ENCODE results near the gene MAD1L1.

The MAD1L1 gene

GRCh38 chr7:1853986-1854865, 378.5 kb downstream of the MAD1L1 start (continued):
- no peak for TF ChIP-seq ZNF560 (tag by site-specific recombination; IDR thresholded peaks at IDR 0.05; ENCODE audit: borderline replicate concordance)

GRCh38 chr7:1853431-1853985, 379.2 kb downstream of the MAD1L1 start:
- Histone ChIP-seq H3K4me1 (ENCODE audit: control insufficient read depth, insufficient read depth, low read length) (no peaks in the 10 kb centered on the region), H3K36me3 (ENCODE audit: control insufficient read depth in 2 of 2, insufficient read depth in 1 of 2, low read length in 2 of 2) (no peaks in the 10 kb centered on the region), H3K4me3 (ENCODE audit: low read depth, low read length) (no peak overlapping the region), H3K9me3 (ENCODE audit: control insufficient read depth, insufficient read depth, low read depth, low read length) (no peaks in the 10 kb centered on the region), H3K27ac (ENCODE audit: extremely low read depth, low read depth, low read length) (no peak overlapping the region)
- no peak for TF ChIP-seq ZNF600 (tag by site-specific recombination; IDR thresholded peaks at IDR 0.05)
- TF ChIP-seq HOXA7 (CRISPR knock-in tag; IDR thresholded peaks at IDR 0.05; ENCODE audit: borderline replicate concordance): no peak
- TF ChIP-seq, protein P1, sequence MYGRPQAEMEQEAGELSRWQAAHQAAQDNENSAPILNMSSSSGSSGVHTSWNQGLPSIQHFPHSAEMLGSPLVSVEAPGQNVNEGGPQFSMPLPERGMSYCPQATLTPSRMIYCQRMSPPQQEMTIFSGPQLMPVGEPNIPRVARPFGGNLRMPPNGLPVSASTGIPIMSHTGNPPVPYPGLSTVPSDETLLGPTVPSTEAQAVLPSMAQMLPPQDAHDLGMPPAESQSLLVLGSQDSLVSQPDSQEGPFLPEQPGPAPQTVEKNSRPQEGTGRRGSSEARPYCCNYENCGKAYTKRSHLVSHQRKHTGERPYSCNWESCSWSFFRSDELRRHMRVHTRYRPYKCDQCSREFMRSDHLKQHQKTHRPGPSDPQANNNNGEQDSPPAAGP (tag by site-specific recombination; IDR thresholded peaks at IDR 0.05): 0 out of 2 replicates have a peak, but pooled peaks have one; percentile 47
- TF ChIP-seq EGR2 (tag by site-specific recombination; IDR thresholded peaks at IDR 0.05; ENCODE audit: low read depth): 0 out of 2 replicates have a peak, but pooled peaks have one; percentile 45
- peak; percentile 77 for TF ChIP-seq ZFHX2 (tag by site-specific recombination; conservative IDR thresholded peaks at IDR 0.05)
- 0 out of 2 replicates have a peak, but pooled peaks have one; percentile 8 for TF ChIP-seq SP2 (tag by site-specific recombination; IDR thresholded peaks at IDR 0.05)
- no peak for TF ChIP-seq ZNF704 (tag by site-specific recombination; IDR thresholded peaks at IDR 0.05)
- no peak for TF ChIP-seq ZBTB26 (tag by site-specific recombination; optimal IDR thresholded peaks at IDR 0.05)
- TF ChIP-seq KLF1 (tag by site-specific recombination; IDR thresholded peaks at IDR 0.05): peak; percentile 82
- ChIA-PET POLR2A (interaction anchor here (1.0 kb wide), 1 partner anchor 16 kb away, joined by 4 read pairs; no protein-coding TSS in a partner anchor), CTCF (no interaction called here)

DNA sequence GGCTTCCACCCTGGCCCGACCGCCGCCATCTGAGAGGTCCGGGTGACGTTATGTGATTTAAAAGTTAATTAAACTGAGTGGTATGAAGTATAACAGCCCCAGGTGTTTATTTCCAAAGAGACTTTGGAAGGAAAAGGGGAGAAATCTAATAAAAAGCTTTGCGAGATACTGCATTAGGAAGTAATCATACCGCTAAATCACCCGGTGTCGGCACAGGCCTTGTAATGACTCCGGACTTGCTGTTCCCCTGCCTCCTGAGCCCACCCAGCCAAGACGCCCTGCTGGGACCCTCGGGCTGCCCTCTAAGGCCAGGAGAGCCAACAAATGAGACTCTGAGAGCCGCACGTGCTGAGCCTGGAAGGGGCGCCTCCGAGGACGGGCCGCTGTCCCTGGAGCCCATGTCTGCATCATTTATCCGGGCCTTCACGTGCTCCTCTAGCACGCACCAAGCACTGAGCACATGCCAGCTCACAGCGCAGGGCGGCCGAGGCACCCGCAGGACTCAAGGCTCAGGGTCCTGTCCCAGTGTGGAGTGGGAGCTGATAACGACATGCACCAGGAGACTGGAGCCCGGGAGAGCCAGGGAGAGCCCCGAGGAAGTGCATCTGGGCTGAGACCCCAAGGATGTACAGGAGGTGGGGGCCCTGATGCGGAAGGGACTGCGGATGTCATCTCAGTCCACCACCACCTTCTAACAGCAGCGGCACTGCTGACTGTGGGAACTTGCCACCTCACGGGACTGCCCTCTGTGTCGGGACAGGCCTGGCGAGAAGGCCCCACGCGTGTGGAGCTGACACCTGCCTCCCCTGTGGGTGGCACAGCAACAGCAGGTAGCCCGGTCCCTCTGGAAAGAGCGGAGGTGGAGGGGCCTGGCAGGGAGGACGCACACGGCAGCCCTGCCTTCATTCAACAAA, 380.0 kb downstream of the MAD1L1 start:
- TF ChIP-seq MYNN (tag by site-specific recombination; IDR thresholded peaks at IDR 0.05; ENCODE audit: borderline replicate concordance): no peak
- TF ChIP-seq ZNF324 (tag by site-specific recombination; IDR thresholded peaks at IDR 0.05): no peak
- no peak for TF ChIP-seq YY2 (tag by site-specific recombination; IDR thresholded peaks at IDR 0.05)
- TF ChIP-seq ZNF658 (tag by site-specific recombination; IDR thresholded peaks at IDR 0.05): no peak
- TF ChIP-seq ZBTB26 (tag by site-specific recombination; optimal IDR thresholded peaks at IDR 0.05): no peak
- ChIA-PET POLR2A (interaction anchor here (1.0 kb wide), 1 partner anchor 17 kb away, joined by 4 read pairs; no protein-coding TSS in a partner anchor), CTCF (no interaction called here)
- Histone ChIP-seq H3K9me3 (ENCODE audit: control insufficient read depth, insufficient read depth, low read depth, low read length) (no peaks in the 10 kb centered on the region), H3K4me3 (ENCODE audit: low read depth, low read length) (no peak overlapping the region), H3K4me1 (ENCODE audit: control insufficient read depth, insufficient read depth, low read length) (no peaks in the 10 kb centered on the region), H3K27ac (ENCODE audit: extremely low read depth, low read depth, low read length) (no peak overlapping the region), H3K36me3 (ENCODE audit: control insufficient read depth in 2 of 2, insufficient read depth in 1 of 2, low read length in 2 of 2) (no peaks in the 10 kb centered on the region)

All from HEK293 (cell line).